ENCODE results near the gene LSM14B. TPM values are rescaled to one million over a fixed set of nuclear protein-coding genes. Genes with fewer than 3 reads are reported as not detected.

The LSM14B gene
- total RNA-seq, 6 experiments from 2014 or later = 40.4 to 42.7 (median 40.9) TPM

GRCh38 chr20:62119591-62120364 is 2.5 kb upstream of the LSM14B start:
- H3K4me3 Mint-ChIP-seq = peak overlapping the region; percentile 47; the same call in 1 of the 2 replicates

GRCh38 chr20:62120365-62120762 is 1.9 kb upstream of the LSM14B start:
- H3K4me3 Mint-ChIP-seq = peak overlapping the region; percentile 47; the same call in 1 of the 2 replicates
- no peak for DNase-seq
- peaks cover 25% of the 10 kb centered on the region for H3K4me1 Mint-ChIP-seq (ENCODE audit: low read depth)
- peaks cover 23% of the 10 kb centered on the region for H3K27me3 Mint-ChIP-seq (ENCODE audit: insufficient read depth)
- H3K36me3 Mint-ChIP-seq (ENCODE audit: low read depth) = peaks cover 10% of the 10 kb centered on the region; the same call in 1 of the 2 replicates
- no peak for TF ChIP-seq CTCF (IDR thresholded peaks at IDR 0.05)
- H3K27ac Mint-ChIP-seq = no peak overlapping the region
- peaks cover 5% of the 10 kb centered on the region; the same call in 1 of the 2 replicates for H3K9me3 Mint-ChIP-seq

More at GRCh38 chr20:62119591-62120364, 2.5 kb upstream of the LSM14B start:
- no peak overlapping the region for H3K27ac Mint-ChIP-seq
- TF ChIP-seq CTCF (IDR thresholded peaks at IDR 0.05) = no peak
- H3K4me1 Mint-ChIP-seq (ENCODE audit: low read depth) = peaks cover 25% of the 10 kb centered on the region
- peaks cover 9% of the 10 kb centered on the region; the same call in 1 of the 2 replicates for H3K9me3 Mint-ChIP-seq
- H3K36me3 Mint-ChIP-seq (ENCODE audit: low read depth) = peaks cover 10% of the 10 kb centered on the region; the same call in 1 of the 2 replicates
- no peak for DNase-seq
- peaks cover 23% of the 10 kb centered on the region for H3K27me3 Mint-ChIP-seq (ENCODE audit: insufficient read depth)

- peaks cover 21% of the 10 kb centered on the region for H3K4me1 Mint-ChIP-seq (ENCODE audit: low read depth)
- H3K36me3 Mint-ChIP-seq (ENCODE audit: low read depth) = peaks cover 6% of the 10 kb centered on the region; the same call in 1 of the 2 replicates
- H3K9me3 Mint-ChIP-seq = no peaks in the 10 kb centered on the region; the same call in 1 of the 2 replicates
- peaks cover 21% of the 10 kb centered on the region for H3K27me3 Mint-ChIP-seq (ENCODE audit: insufficient read depth)
- H3K27ac Mint-ChIP-seq = peak overlapping the region; percentile 87
- TF ChIP-seq CTCF (IDR thresholded peaks at IDR 0.05) = no peak
- peak overlapping the region; percentile 88 for H3K4me3 Mint-ChIP-seq
- peak; percentile 20 for DNase-seq
These were observed 1.1 kb upstream of the LSM14B start for GRCh38 chr20:62120990-62121775.

GRCh38 chr20:62122654-62123449 is 577 bp downstream of the LSM14B start:
- Mint-ChIP-seq H3K4me3 (peak overlapping the region; percentile 89), H3K36me3 (ENCODE audit: low read depth) (peaks cover 12% of the 10 kb centered on the region)
- TF ChIP-seq CTCF (IDR thresholded peaks at IDR 0.05) = no peak

More at GRCh38 chr20:62122654-62123449, 577 bp downstream of the LSM14B start:
- no peak for DNase-seq
- Mint-ChIP-seq H3K9me3 (no peaks in the 10 kb centered on the region), H3K4me1 (ENCODE audit: low read depth) (peaks cover 20% of the 10 kb centered on the region), H3K27me3 (ENCODE audit: insufficient read depth) (peaks cover 13% of the 10 kb centered on the region), H3K27ac (peak overlapping the region; percentile 71)

Data from HFFc6 (cell line).